Activated naive CD8-positive, alpha-beta T cell (primary cell): ENCODE measurements around the gene VAV2.
A peak's percentile ranks its signal among the peaks of the same experiment; 100 is the strongest.
"Not testable (repeated sequence)": the region's sequence is repeated elsewhere in the genome, so short reads cannot be mapped to it uniquely, and the experiment has no call there.

Experiments used
- H3K27ac Mint-ChIP-seq: one replicate; pipeline ENCODE4 v1.8.0; 2021; ENCODE audit warnings: mixed read lengths
- H3K27me3 Mint-ChIP-seq: one replicate; pipeline ENCODE4 v1.8.0; 2021; ENCODE audit warnings: mixed read lengths
- H3K36me3 Mint-ChIP-seq: one replicate; pipeline ENCODE4 v1.8.0; 2021; ENCODE audit warnings: mixed read lengths
- H3K4me1 Mint-ChIP-seq: one replicate; pipeline ENCODE4 v1.8.0; 2021; ENCODE audit warnings: low read depth, mixed read lengths
- H3K4me3 Mint-ChIP-seq: one replicate; pipeline ENCODE4 v1.8.0; 2021; ENCODE audit warnings: mild to moderate bottlenecking, mixed read lengths
- H3K9me3 Mint-ChIP-seq: one replicate; pipeline ENCODE4 v1.8.0; 2021; ENCODE audit warnings: low read depth, mixed read lengths

The VAV2 gene

GRCh38 chr9:133928248-133928764 is 63.8 kb downstream of the VAV2 start:
- Mint-ChIP-seq H3K4me1 (no peaks in the 10 kb centered on the region), H3K4me3 (no peak overlapping the region), H3K27me3 (no peaks in the 10 kb centered on the region), H3K36me3 (peaks cover 2% of the 10 kb centered on the region), H3K27ac (no peak overlapping the region), H3K9me3 (no peaks in the 10 kb centered on the region)

GRCh38 chr9:133927041-133927440 is 65.1 kb downstream of the VAV2 start:
- H3K4me1 Mint-ChIP-seq: no peaks in the 10 kb centered on the region
- no peaks in the 10 kb centered on the region for H3K9me3 Mint-ChIP-seq
- no peaks in the 10 kb centered on the region for H3K36me3 Mint-ChIP-seq
- no peak overlapping the region for H3K27ac Mint-ChIP-seq
- H3K4me3 Mint-ChIP-seq: no peak overlapping the region
- H3K27me3 Mint-ChIP-seq: no peaks in the 10 kb centered on the region

GRCh38 chr9:133926165-133926856 is 65.8 kb downstream of the VAV2 start:
- Mint-ChIP-seq H3K27me3 (no peaks in the 10 kb centered on the region), H3K36me3 (no peaks in the 10 kb centered on the region), H3K4me1 (no peaks in the 10 kb centered on the region), H3K27ac (no peak overlapping the region), H3K9me3 (no peaks in the 10 kb centered on the region), H3K4me3 (no peak overlapping the region)

GRCh38 chr9:133924453-133924852 is 67.7 kb downstream of the VAV2 start:
- Mint-ChIP-seq H3K27me3 (no peaks in the 10 kb centered on the region), H3K27ac (no peak overlapping the region), H3K4me3 (no peak overlapping the region), H3K9me3 (no peaks in the 10 kb centered on the region), H3K4me1 (no peaks in the 10 kb centered on the region), H3K36me3 (no peaks in the 10 kb centered on the region)

GRCh38 chr9:133923608-133924007 is 68.5 kb downstream of the VAV2 start:
- H3K27ac Mint-ChIP-seq, H3K36me3 Mint-ChIP-seq, H3K9me3 Mint-ChIP-seq, H3K4me3 Mint-ChIP-seq, H3K4me1 Mint-ChIP-seq, H3K27me3 Mint-ChIP-seq: not testable (repeated sequence)

- Mint-ChIP-seq H3K9me3 (no peaks in the 10 kb centered on the region), H3K36me3 (no peaks in the 10 kb centered on the region), H3K4me3 (no peak overlapping the region), H3K27me3 (peaks cover 4% of the 10 kb centered on the region), H3K4me1 (no peaks in the 10 kb centered on the region), H3K27ac (no peak overlapping the region)
Observed at GRCh38 chr9:133921866-133922265, 70.3 kb downstream of the VAV2 start.

- Mint-ChIP-seq H3K36me3 (no peaks in the 10 kb centered on the region), H3K27me3 (peaks cover 8% of the 10 kb centered on the region), H3K9me3 (no peaks in the 10 kb centered on the region), H3K27ac (no peak overlapping the region), H3K4me1 (no peaks in the 10 kb centered on the region), H3K4me3 (no peak overlapping the region)
Observed at GRCh38 chr9:133920471-133920870, 71.7 kb downstream of the VAV2 start.

GRCh38 chr9:133919253-133920115 is 72.6 kb downstream of the VAV2 start:
- Mint-ChIP-seq H3K9me3 (no peaks in the 10 kb centered on the region), H3K27me3 (peaks cover 8% of the 10 kb centered on the region), H3K4me1 (peaks cover 1% of the 10 kb centered on the region), H3K4me3 (no peak overlapping the region), H3K36me3 (no peaks in the 10 kb centered on the region), H3K27ac (no peak overlapping the region)

GRCh38 chr9:133918111-133918813 is 73.9 kb downstream of the VAV2 start:
- no peak overlapping the region for H3K4me3 Mint-ChIP-seq
- H3K36me3 Mint-ChIP-seq: no peaks in the 10 kb centered on the region
- no peaks in the 10 kb centered on the region for H3K9me3 Mint-ChIP-seq
- H3K4me1 Mint-ChIP-seq: peaks cover 1% of the 10 kb centered on the region
- no peak overlapping the region for H3K27ac Mint-ChIP-seq
- peaks cover 8% of the 10 kb centered on the region for H3K27me3 Mint-ChIP-seq

GRCh38 chr9:133917375-133917774 is 74.7 kb downstream of the VAV2 start:
- Mint-ChIP-seq H3K9me3 (no peaks in the 10 kb centered on the region), H3K27me3 (peaks cover 8% of the 10 kb centered on the region), H3K27ac (no peak overlapping the region), H3K4me3 (no peak overlapping the region), H3K36me3 (no peaks in the 10 kb centered on the region), H3K4me1 (peaks cover 1% of the 10 kb centered on the region)

GRCh38 chr9:133916159-133916541 is 76.0 kb downstream of the VAV2 start:
- Mint-ChIP-seq H3K27ac (no peak overlapping the region), H3K4me3 (no peak overlapping the region), H3K9me3 (no peaks in the 10 kb centered on the region), H3K27me3 (peaks cover 8% of the 10 kb centered on the region), H3K4me1 (peaks cover 1% of the 10 kb centered on the region), H3K36me3 (no peaks in the 10 kb centered on the region)

GRCh38 chr9:133915534-133916158 is 76.5 kb downstream of the VAV2 start:
- H3K36me3 Mint-ChIP-seq: no peaks in the 10 kb centered on the region
- H3K27ac Mint-ChIP-seq: peak overlapping the region; percentile 24
- peaks cover 1% of the 10 kb centered on the region for H3K4me1 Mint-ChIP-seq
- no peaks in the 10 kb centered on the region for H3K9me3 Mint-ChIP-seq
- no peak overlapping the region for H3K4me3 Mint-ChIP-seq
- peaks cover 8% of the 10 kb centered on the region for H3K27me3 Mint-ChIP-seq

- H3K4me1 Mint-ChIP-seq: peaks cover 1% of the 10 kb centered on the region
- H3K36me3 Mint-ChIP-seq: no peaks in the 10 kb centered on the region
- no peak overlapping the region for H3K4me3 Mint-ChIP-seq
- no peaks in the 10 kb centered on the region for H3K9me3 Mint-ChIP-seq
- H3K27me3 Mint-ChIP-seq: peaks cover 8% of the 10 kb centered on the region
- H3K27ac Mint-ChIP-seq: no peak overlapping the region
Observed at GRCh38 chr9:133914442-133915342, 77.4 kb downstream of the VAV2 start.
